B cell (primary cell): ENCODE measurements around the gene NCOA3. TPM values are rescaled to one million over a fixed set of nuclear protein-coding genes. Genes with fewer than 3 reads are reported as not detected.

Experiments used
- ATAC-seq: fragments of 200-7000 bp; cut with Tn5 transposase; one replicate; pipeline ENCODE4 v1.10.0; 2021; ENCODE audit warnings: low read depth, mild to moderate bottlenecking, moderate number of reproducible peaks, moderate library complexity
- CTCF ChIA-PET: fragments of 350-600 bp; sonication (Branson Sonifier 250); formaldehyde crosslinking; loops from one replicate; lab custom pipeline; 2021; ENCODE audit warnings: antibody characterized with exemption, inconsistent platforms; lab: Charles Lee
- POLR2A ChIA-PET: fragments of 350-600 bp; sonication (Branson Sonifier 250); formaldehyde crosslinking; loops from one replicate; lab custom pipeline; 2021; ENCODE audit warnings: antibody characterized with exemption; lab: Charles Lee
- DNase-seq: peaks from one replicate; pipeline ENCODE4 v3.0.0; 2013
- H2AFZ ChIP-seq: 2 replicates; pipeline ENCODE4 v1.6.1; 2012; ENCODE audit warnings: mild to moderate bottlenecking, low read depth, low read length; ENCODE audit not compliant: insufficient read depth, poor library complexity, severe bottlenecking
- H3K27ac ChIP-seq, 2 donors: 1 replicate in 1 of 2; 2 replicates in 1 of 2; pipeline ENCODE4 v1.5.1; 2012 to 2013; ENCODE audit warnings: low read length in 2 of 2, mild to moderate bottlenecking in 2 of 2, moderate library complexity in 1 of 2
- H3K27me3 ChIP-seq, 4 experiments: fragments of 200-600 bp in 1 of 4; sonication (generic) in 1 of 4; replicated peaks in 1 of 4; 1 replicate in 2 of 4; 2 replicates in 2 of 4; pipeline versions ENCODE4 v1.6.1 to v1.7.0; 2013 to 2016; ENCODE audit warnings: low read length in 3 of 4, mild to moderate bottlenecking in 2 of 4, mixed read lengths in 1 of 4, moderate library complexity in 1 of 4; ENCODE audit not compliant: insufficient read depth in 4 of 4, control insufficient read depth in 3 of 4; ENCODE audit errors: control extremely low read depth in 1 of 4
- H3K36me3 ChIP-seq, 2 experiments: replicated peaks in 1 of 2; 1 replicate in 1 of 2; 2 replicates in 1 of 2; pipeline versions ENCODE4 v1.6.1 to v1.7.1; 2013; ENCODE audit warnings: low read length in 1 of 2; ENCODE audit not compliant: insufficient read depth in 2 of 2, control insufficient read depth in 1 of 2; ENCODE audit errors: control extremely low read depth in 1 of 2, extremely low read depth in 1 of 2
- H3K4me1 ChIP-seq, 2 donors: fragments of 200-600 bp in 1 of 2; sonication (generic) in 1 of 2; 1 replicate in 1 of 2; 2 replicates in 1 of 2; pipeline versions ENCODE4 v1.5.1 to v1.6.1; 2013 to 2017; ENCODE audit warnings: low read length in 2 of 2; ENCODE audit not compliant: control insufficient read depth in 2 of 2, insufficient read depth in 2 of 2
- H3K4me2 ChIP-seq: replicated peaks from 2 replicates; pipeline ENCODE3; 2012; ENCODE audit warnings: mild to moderate bottlenecking, low read depth, low read length; ENCODE audit not compliant: poor library complexity, severe bottlenecking
- H3K4me3 ChIP-seq, 5 experiments: fragments of 200-600 bp in 1 of 5; sonication (generic) in 1 of 5; 1 replicate in 3 of 5; 2 replicates in 2 of 5; pipeline versions ENCODE4 v1.5.1 to v1.7.0; 2011 to 2016; ENCODE audit warnings: low read length in 4 of 5, mild to moderate bottlenecking in 4 of 5, low read depth in 2 of 5, control low read depth in 1 of 5, moderate library complexity in 1 of 5; ENCODE audit not compliant: insufficient read depth in 1 of 5; ENCODE audit errors: control extremely low read depth in 1 of 5, extremely low read depth in 1 of 5
- H3K79me2 ChIP-seq: fragments of 200-600 bp; sonication (generic); one replicate; pipeline ENCODE4 v1.6.0; 2016; ENCODE audit warnings: low read length; ENCODE audit not compliant: control insufficient read depth, insufficient read depth
- H3K9ac ChIP-seq: fragments of 200-600 bp; sonication (generic); 2 replicates; pipeline ENCODE4 v1.6.1; 2017; ENCODE audit warnings: mild to moderate bottlenecking, low read length, moderate library complexity
- H3K9me3 ChIP-seq, 3 donors: one replicate each; pipeline versions ENCODE4 v1.6.1 to v1.7.1; 2013; ENCODE audit warnings: low read length in 2 of 3; ENCODE audit not compliant: control insufficient read depth in 2 of 3, insufficient read depth in 1 of 3; ENCODE audit errors: control extremely low read depth in 1 of 3
- H4K20me1 ChIP-seq: 2 replicates; pipeline ENCODE4 v1.6.0; 2012; ENCODE audit warnings: mild to moderate bottlenecking, low read length; ENCODE audit not compliant: insufficient read depth, control insufficient read depth, poor library complexity, severe bottlenecking
- H3K27ac Mint-ChIP-seq: one replicate; pipeline ENCODE4 v1.8.0; 2021; ENCODE audit warnings: mixed read lengths
- H3K27me3 Mint-ChIP-seq: one replicate; pipeline ENCODE4 v1.8.0; 2021; ENCODE audit warnings: mixed read lengths
- H3K4me1 Mint-ChIP-seq: one replicate; pipeline ENCODE4 v1.8.0; 2021; ENCODE audit warnings: mixed read lengths
- H3K4me3 Mint-ChIP-seq: one replicate; pipeline ENCODE4 v1.8.0; 2021; ENCODE audit warnings: mixed read lengths
- H3K9me3 Mint-ChIP-seq: one replicate; pipeline ENCODE4 v1.8.0; 2022; ENCODE audit warnings: mixed read lengths; ENCODE audit not compliant: insufficient read depth
- EZH2 ChIP-seq: IDR thresholded peaks from 2 replicates; pipeline ENCODE4 v1.6.1; 2012; ENCODE audit warnings: borderline replicate concordance, low read depth, mild to moderate bottlenecking, moderate library complexity, low read length; ENCODE audit not compliant: insufficient read depth, poor library complexity, severe bottlenecking
- WGBS: methylation state at CpG from one replicate; pipeline ENCODE4 v1.1.5; 2013; ENCODE audit warnings: missing lambda C conversion rate; ENCODE audit not compliant: insufficient coverage; 5-methylcytosine and 5-hydroxymethylcytosine counted together
- intact Hi-C: fragments of 100-400 bp; cut with micrococcal nuclease; formaldehyde crosslinking; loops from one replicate; pipeline ENCODE4 v1.10.0; 2022
- polyA plus RNA-seq: library from polyadenylated mRNA; depleted of rRNA; stranded (reverse); fragments of >200 nt; gene quantifications from 2 replicates; pipeline ENCODE4 v1.2.3, GENCODE V29; 2012
- total RNA-seq, 2 donors: library from RNA; stranded (reverse); fragments of 120-200 nt in 1 of 2; gene quantifications; 1 replicate in 1 of 2; 2 replicates in 1 of 2; pipeline versions ENCODE4 v1.2.3 to v1.2.4, GENCODE V29; 2013 to 2022
- TF ChIP-seq, protein P1 (sequence below): fragments of 200-600 bp; IDR thresholded peaks from one replicate; pipeline ENCODE4 v1.8.0; 2022; ENCODE audit warnings: antibody characterized with exemption, mild to moderate bottlenecking

NCOA3 gene
- total and polyA plus RNA-seq, 2 donors (not counting 1 experiment from before 2014, with no cell fraction given) = 54.0 to 309 TPM

DNA sequence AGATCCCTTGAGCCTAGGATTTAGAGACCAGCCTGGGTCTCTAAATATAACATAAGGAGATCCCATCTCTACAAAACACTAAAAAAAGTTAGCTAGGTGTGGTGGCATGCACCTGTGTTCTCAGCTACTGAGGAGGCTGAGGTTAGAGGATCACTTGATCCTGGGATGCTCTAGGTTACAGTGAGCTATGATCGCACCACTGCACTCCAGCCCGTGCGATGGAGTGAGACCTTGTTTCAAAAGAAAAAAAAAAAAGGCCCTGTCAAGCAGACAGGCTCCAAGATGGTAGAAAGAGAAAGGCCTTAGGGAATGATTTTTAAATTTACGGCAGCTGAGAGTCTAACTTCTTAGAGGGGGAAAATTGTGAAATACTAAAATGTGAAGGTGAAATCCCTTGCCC is 22.6 kb upstream of the NCOA3 start:
- Histone ChIP-seq H3K9me3 (no peaks in the 10 kb centered on the region), H4K20me1 (no peaks in the 10 kb centered on the region), H3K9ac (no peak overlapping the region), H3K36me3 (no peaks in the 10 kb centered on the region), H3K4me1 (peaks cover 12 to 25% of the 10 kb centered on the region in 2 donors), H3K4me2 (no peak overlapping the region), H3K27ac (peak overlapping the region in 1 of 2 donors; percentile 13), H2AFZ (no peak overlapping the region), H3K79me2 (peaks cover 1% of the 10 kb centered on the region), H3K4me3 (no peak overlapping the region), H3K27me3 (no peaks in the 10 kb centered on the region)
- intact Hi-C loops = no loop called here
- peaks cover 41% of the 10 kb centered on the region for H3K4me1 Mint-ChIP-seq
- whole genome bisulfite sequencing = 83% methylated on average over 4 of the region's 4 CpGs
- ATAC-seq (no peak), DNase-seq (no peak)
- peak overlapping the region; percentile 75 for H3K27ac Mint-ChIP-seq
- CTCF ChIA-PET = interaction anchor here (2.9 kb wide), 1 partner anchor 95 kb away, joined by 11 read pairs; no protein-coding TSS in a partner anchor
- no peak for TF ChIP-seq EZH2
- TF ChIP-seq, protein P1, sequence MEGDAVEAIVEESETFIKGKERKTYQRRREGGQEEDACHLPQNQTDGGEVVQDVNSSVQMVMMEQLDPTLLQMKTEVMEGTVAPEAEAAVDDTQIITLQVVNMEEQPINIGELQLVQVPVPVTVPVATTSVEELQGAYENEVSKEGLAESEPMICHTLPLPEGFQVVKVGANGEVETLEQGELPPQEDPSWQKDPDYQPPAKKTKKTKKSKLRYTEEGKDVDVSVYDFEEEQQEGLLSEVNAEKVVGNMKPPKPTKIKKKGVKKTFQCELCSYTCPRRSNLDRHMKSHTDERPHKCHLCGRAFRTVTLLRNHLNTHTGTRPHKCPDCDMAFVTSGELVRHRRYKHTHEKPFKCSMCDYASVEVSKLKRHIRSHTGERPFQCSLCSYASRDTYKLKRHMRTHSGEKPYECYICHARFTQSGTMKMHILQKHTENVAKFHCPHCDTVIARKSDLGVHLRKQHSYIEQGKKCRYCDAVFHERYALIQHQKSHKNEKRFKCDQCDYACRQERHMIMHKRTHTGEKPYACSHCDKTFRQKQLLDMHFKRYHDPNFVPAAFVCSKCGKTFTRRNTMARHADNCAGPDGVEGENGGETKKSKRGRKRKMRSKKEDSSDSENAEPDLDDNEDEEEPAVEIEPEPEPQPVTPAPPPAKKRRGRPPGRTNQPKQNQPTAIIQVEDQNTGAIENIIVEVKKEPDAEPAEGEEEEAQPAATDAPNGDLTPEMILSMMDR = no peak
- H3K9me3 Mint-ChIP-seq = no peaks in the 10 kb centered on the region
- H3K4me3 Mint-ChIP-seq = no peak overlapping the region
- no peaks in the 10 kb centered on the region for H3K27me3 Mint-ChIP-seq
- POLR2A ChIA-PET = interaction anchor here (0.6 to 0.7 kb wide), 3 partner anchors 11 to 86 kb away, joined by 3 to 7 read pairs (median 4); no protein-coding TSS in a partner anchor

DNA sequence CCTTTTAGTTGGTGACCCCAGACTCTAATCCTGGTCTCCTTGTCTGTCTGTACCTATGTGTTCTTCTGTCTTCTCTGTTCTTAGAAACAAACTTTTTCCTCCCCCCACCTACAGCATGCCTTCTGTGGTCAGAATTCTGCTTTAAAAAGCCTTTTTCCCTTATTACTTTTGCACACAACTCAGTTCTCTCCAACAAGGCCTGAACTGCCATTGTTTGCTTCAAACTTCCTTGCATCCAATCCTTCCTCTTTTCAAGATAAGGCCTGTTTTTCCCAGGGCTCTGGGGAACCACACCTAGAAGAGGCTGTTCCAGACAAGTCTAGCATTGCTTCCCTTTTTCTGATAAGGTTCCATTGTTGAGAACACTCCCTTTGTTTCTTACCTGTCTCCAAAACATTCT is 22.2 kb upstream of the NCOA3 start:
- Histone ChIP-seq H2AFZ (no peak overlapping the region), H3K79me2 (peaks cover 5% of the 10 kb centered on the region), H3K4me3 (no peak overlapping the region), H3K27ac (peak overlapping the region in 1 of 2 donors; percentile 13), H3K4me2 (no peak overlapping the region), H3K36me3 (no peaks in the 10 kb centered on the region), H3K9ac (no peak overlapping the region), H3K9me3 (no peaks in the 10 kb centered on the region), H3K27me3 (no peaks in the 10 kb centered on the region), H4K20me1 (no peaks in the 10 kb centered on the region), H3K4me1 (peaks cover 10 to 21% of the 10 kb centered on the region in 2 donors)
- H3K4me1 Mint-ChIP-seq = peaks cover 42% of the 10 kb centered on the region
- no peak overlapping the region for H3K4me3 Mint-ChIP-seq
- intact Hi-C loops = no loop called here
- DNase-seq (no peak), ATAC-seq (no peak)
- H3K27ac Mint-ChIP-seq = peak overlapping the region; percentile 75
- ChIA-PET CTCF (interaction anchor here (2.9 kb wide), 1 partner anchor 95 kb away, joined by 11 read pairs; no protein-coding TSS in a partner anchor), POLR2A (interaction anchor here (0.6 to 0.7 kb wide), 4 partner anchors 12 to 86 kb away, joined by 3 to 7 read pairs (median 4); no protein-coding TSS in a partner anchor)
- no peaks in the 10 kb centered on the region for H3K9me3 Mint-ChIP-seq
- no peaks in the 10 kb centered on the region for H3K27me3 Mint-ChIP-seq
- no peak for TF ChIP-seq EZH2
- TF ChIP-seq, protein P1 = no peak
